Activated CD8-positive, alpha-beta T cell treated with anti-CD3 and anti-CD28 coated beads for 36 hours (primary cell): Measurements from ENCODE around the gene UPF2. TPM values are rescaled to one million over a fixed set of nuclear protein-coding genes. Genes with fewer than 3 reads are reported as not detected.

Experiments
- ATAC-seq: fragments of 200-7000 bp; cut with Tn5 transposase; one replicate; pipeline ENCODE4 v1.10.0; 2021; ENCODE audit warnings: mild to moderate bottlenecking, moderate library complexity
- CTCF ChIA-PET: fragments of 350-600 bp; sonication (Branson Sonifier 250); formaldehyde crosslinking; loops from one replicate; lab custom pipeline; 2021; ENCODE audit warnings: antibody characterized with exemption; lab: Charles Lee
- POLR2A ChIA-PET: fragments of 350-600 bp; sonication (Branson Sonifier 250); formaldehyde crosslinking; loops from one replicate; lab custom pipeline; 2021; ENCODE audit warnings: antibody characterized with exemption; lab: Charles Lee
- DNase-seq: peaks from one replicate; pipeline ENCODE4 v3.0.0-alpha.2; 2020
- H3K27ac Mint-ChIP-seq: one replicate; pipeline ENCODE4 v1.8.0; 2021; ENCODE audit warnings: mild to moderate bottlenecking, mixed read lengths
- H3K27me3 Mint-ChIP-seq: one replicate; pipeline ENCODE4 v1.8.0; 2021; ENCODE audit warnings: mixed read lengths
- H3K36me3 Mint-ChIP-seq: one replicate; pipeline ENCODE4 v1.8.0; 2021; ENCODE audit warnings: low read depth, mixed read lengths
- H3K4me1 Mint-ChIP-seq: one replicate; pipeline ENCODE4 v1.8.0; 2021; ENCODE audit warnings: low read depth, mixed read lengths
- H3K4me3 Mint-ChIP-seq: one replicate; pipeline ENCODE4 v1.8.0; 2021; ENCODE audit warnings: mild to moderate bottlenecking, moderate library complexity, mixed read lengths
- H3K9me3 Mint-ChIP-seq: one replicate; pipeline ENCODE4 v1.8.0; 2021; ENCODE audit warnings: mixed read lengths
- CTCF ChIP-seq: fragments of 200-600 bp; IDR thresholded peaks from one replicate; pipeline ENCODE4 v1.8.0; 2022; ENCODE audit warnings: antibody characterized with exemption, mild to moderate bottlenecking
- intact Hi-C: fragments of 100-400 bp; cut with micrococcal nuclease; formaldehyde crosslinking; loops from one replicate; pipeline ENCODE4 v1.10.0; 2022
- total RNA-seq, 2 experiments: library from RNA; stranded (reverse); gene quantifications; one replicate each; pipeline ENCODE4 v1.2.3, GENCODE V29; 2021

The UPF2 gene
- total RNA-seq, 2 experiments from 2014 or later, result 27.9 to 29.4 TPM

GRCh38 chr10:11962176-11962575 is 80.4 kb downstream of the UPF2 start:
- TF ChIP-seq CTCF, result no peak
- intact Hi-C loops, result no loop called here
- ChIA-PET CTCF (interaction anchor here (0.9 to 4.2 kb wide), 3 partner anchors 24 to 180 kb away, joined by 3 to 16 read pairs (median 3); no protein-coding TSS in a partner anchor), POLR2A (no interaction called here)
- DNase-seq (no peak), ATAC-seq (no peak)
- peaks cover 41% of the 10 kb centered on the region for H3K36me3 Mint-ChIP-seq
- no peaks in the 10 kb centered on the region for H3K9me3 Mint-ChIP-seq
- H3K27ac Mint-ChIP-seq, result no peak overlapping the region
- H3K4me1 Mint-ChIP-seq, result no peaks in the 10 kb centered on the region
- no peaks in the 10 kb centered on the region for H3K27me3 Mint-ChIP-seq
- no peak overlapping the region for H3K4me3 Mint-ChIP-seq

- H3K9me3 Mint-ChIP-seq, result no peaks in the 10 kb centered on the region
Measured at GRCh38 chr10:11961771-11962170, 80.8 kb downstream of the UPF2 start.

GRCh38 chr10:11959966-11960365 is 82.6 kb downstream of the UPF2 start:
- intact Hi-C loops, result no loop called here
- POLR2A ChIA-PET, result no interaction called here
- CTCF ChIA-PET, result interaction anchor here (4.2 kb wide), 1 partner anchor 27 kb away, joined by 16 read pairs; no protein-coding TSS in a partner anchor
- no peak for ATAC-seq
- no peaks in the 10 kb centered on the region for H3K9me3 Mint-ChIP-seq
- no peak for DNase-seq
- H3K4me1 Mint-ChIP-seq, result no peaks in the 10 kb centered on the region
- peaks cover 33% of the 10 kb centered on the region for H3K36me3 Mint-ChIP-seq
- no peaks in the 10 kb centered on the region for H3K27me3 Mint-ChIP-seq
- no peak overlapping the region for H3K27ac Mint-ChIP-seq
- TF ChIP-seq CTCF, result no peak
- no peak overlapping the region for H3K4me3 Mint-ChIP-seq

More at GRCh38 chr10:11961771-11962170, 80.8 kb downstream of the UPF2 start:
- CTCF ChIA-PET, result interaction anchor here (1.3 to 4.2 kb wide), 2 partner anchors 25 to 179 kb away, joined by 3 to 16 read pairs; no protein-coding TSS in a partner anchor
- DNase-seq, result no peak
- POLR2A ChIA-PET, result no interaction called here
- no peak for TF ChIP-seq CTCF
- intact Hi-C loops, result no loop called here
- ATAC-seq, result no peak
- Mint-ChIP-seq H3K4me1 (no peaks in the 10 kb centered on the region), H3K27ac (no peak overlapping the region), H3K36me3 (peaks cover 38% of the 10 kb centered on the region), H3K27me3 (no peaks in the 10 kb centered on the region), H3K4me3 (no peak overlapping the region)

- TF ChIP-seq CTCF, result no peak
- Mint-ChIP-seq H3K9me3 (no peaks in the 10 kb centered on the region), H3K27me3 (no peaks in the 10 kb centered on the region), H3K36me3 (peaks cover 31% of the 10 kb centered on the region), H3K27ac (no peak overlapping the region), H3K4me1 (no peaks in the 10 kb centered on the region), H3K4me3 (no peak overlapping the region)
- POLR2A ChIA-PET, result no interaction called here
- no peak for DNase-seq
- CTCF ChIA-PET, result interaction anchor here (1.2 kb wide), 1 partner anchor 139 kb away, joined by 5 read pairs; no protein-coding TSS in a partner anchor
- no peak for ATAC-seq
- intact Hi-C loops, result no loop called here
Measured at GRCh38 chr10:11958956-11959355, 83.7 kb downstream of the UPF2 start.

- Mint-ChIP-seq H3K27me3 (no peaks in the 10 kb centered on the region), H3K27ac (no peak overlapping the region), H3K4me1 (peaks cover 5% of the 10 kb centered on the region), H3K4me3 (no peak overlapping the region), H3K36me3 (peaks cover 30% of the 10 kb centered on the region), H3K9me3 (no peaks in the 10 kb centered on the region)
- no peak for TF ChIP-seq CTCF
- intact Hi-C loops, result no loop called here
- POLR2A ChIA-PET, result no interaction called here
- ATAC-seq (no peak), DNase-seq (no peak)
- CTCF ChIA-PET, result interaction anchor here (1.2 to 1.7 kb wide), 3 partner anchors 12 to 29 kb away, joined by 3 read pairs; no protein-coding TSS in a partner anchor
Measured at GRCh38 chr10:11951695-11952094, 90.9 kb downstream of the UPF2 start.
